Keratinocyte (primary cell): Measurements from ENCODE around the gene MRPL12. TPM values are rescaled to one million over a fixed set of nuclear protein-coding genes. Genes with fewer than 3 reads are reported as not detected.

Experiments
- DNase-seq: peaks from one replicate; pipeline ENCODE4 v3.0.0-alpha.2; 2011; ENCODE audit warnings: low read depth, missing footprints, low spot score
- FAIRE-seq: peaks from 2 replicates; lab custom pipeline; 2011; peaks lifted over from hg19 to GRCh38; lab: Jason Lieb, UNC
- H2AFZ ChIP-seq: 2 replicates; pipeline ENCODE4 v1.6.0; 2012; ENCODE audit warnings: low read length, control low read depth, inconsistent platforms; ENCODE audit not compliant: control insufficient read depth
- H3K27ac ChIP-seq: 2 replicates; pipeline ENCODE4 v1.5.1; 2011; ENCODE audit warnings: low read length; ENCODE audit not compliant: control insufficient read depth, insufficient read depth
- H3K27me3 ChIP-seq: 3 replicates; pipeline ENCODE4 v1.6.0; 2011; ENCODE audit warnings: low read length; ENCODE audit not compliant: control insufficient read depth, insufficient read depth; ENCODE audit errors: extremely low read depth
- H3K36me3 ChIP-seq, 2 experiments: 2 replicates in 1 of 2; 3 replicates in 1 of 2; pipeline ENCODE4 v1.5.1; 2011; ENCODE audit warnings: low read length in 2 of 2, mild to moderate bottlenecking in 1 of 2; ENCODE audit not compliant: control insufficient read depth in 2 of 2, insufficient read depth in 2 of 2; ENCODE audit errors: extremely low read depth in 1 of 2
- H3K4me1 ChIP-seq: 3 replicates; pipeline ENCODE4 v1.5.1; 2011; ENCODE audit warnings: low read length; ENCODE audit not compliant: control insufficient read depth, insufficient read depth; ENCODE audit errors: extremely low read depth
- H3K4me2 ChIP-seq: 3 replicates; pipeline ENCODE4 v1.6.0; 2011; ENCODE audit warnings: low read depth, low read length; ENCODE audit not compliant: control insufficient read depth, insufficient read depth; ENCODE audit errors: extremely low read depth
- H3K4me3 ChIP-seq, 3 experiments: fragments of 200-600 bp in 1 of 3; sonication (generic) in 1 of 3; 2 replicates in 2 of 3; 3 replicates in 1 of 3; pipeline ENCODE4 v1.5.1; 2011 to 2016; ENCODE audit warnings: low read length in 3 of 3, mild to moderate bottlenecking in 3 of 3, control low read depth in 2 of 3, inconsistent platforms in 1 of 3, low read depth in 1 of 3, mixed read lengths in 1 of 3, mixed run types in 1 of 3, moderate library complexity in 1 of 3; ENCODE audit not compliant: control insufficient read depth in 2 of 3, insufficient read depth in 2 of 3; ENCODE audit errors: extremely low read depth in 1 of 3
- H3K79me2 ChIP-seq: 2 replicates; pipeline ENCODE4 v1.6.0; 2012; ENCODE audit warnings: low read length; ENCODE audit not compliant: control insufficient read depth, insufficient read depth
- H3K9ac ChIP-seq: 3 replicates; pipeline ENCODE4 v1.6.0; 2011; ENCODE audit warnings: low read length; ENCODE audit not compliant: control insufficient read depth, insufficient read depth; ENCODE audit errors: extremely low read depth
- H3K9me1 ChIP-seq: 3 replicates; pipeline ENCODE4 v1.6.0; 2011; ENCODE audit warnings: low read length; ENCODE audit not compliant: control insufficient read depth, insufficient read depth; ENCODE audit errors: extremely low read depth
- H3K9me3 ChIP-seq: 2 replicates; pipeline ENCODE4 v1.5.1; 2012; ENCODE audit warnings: low read depth, low read length; ENCODE audit not compliant: control insufficient read depth
- H4K20me1 ChIP-seq: 3 replicates; pipeline ENCODE4 v1.6.0; 2011; ENCODE audit warnings: low read length; ENCODE audit not compliant: control insufficient read depth, insufficient read depth; ENCODE audit errors: extremely low read depth
- EZH2 ChIP-seq: IDR thresholded peaks from one replicate; pipeline ENCODE4 v1.6.1; 2012; ENCODE audit warnings: inconsistent platforms, mild to moderate bottlenecking, low read length, moderate library complexity
- dilution Hi-C: fragments of 300-500 bp; cut with MboI; formaldehyde crosslinking; loops from one replicate; pipeline ENCODE4 v1.7.0; 2020; ENCODE audit warnings: low sequenced_read_pairs; ENCODE audit not compliant: extremely low pct_ligation_motif_present
- polyA plus RNA-seq, 5 experiments: library from polyadenylated mRNA; depleted of rRNA in 3 of 5; stranded (reverse) in 3 of 5; stranded (forward) in 1 of 5; unstranded in 1 of 5; fragments of >200 nt; gene quantifications; 1 replicate in 1 of 5; 2 replicates in 3 of 5; 3 replicates in 1 of 5; pipeline versions ENCODE4 v1.2.1 to v1.2.3, GENCODE V29; 2011 to 2012; ENCODE audit warnings: missing spikeins in 2 of 5, low read depth in 1 of 5, low replicate concordance in 1 of 5
- TF ChIP-seq, protein P1 (sequence below), 3 experiments: IDR thresholded peaks in 1 of 3; conservative IDR thresholded peaks in 1 of 3; optimal IDR thresholded peaks in 1 of 3; 2 replicates in 2 of 3; 3 replicates in 1 of 3; pipeline versions ENCODE3 to v1.5.1; 2011; ENCODE audit warnings: low read length in 3 of 3, mild to moderate bottlenecking in 3 of 3, moderate library complexity in 2 of 3, control low read depth in 1 of 3, inconsistent platforms in 1 of 3; ENCODE audit not compliant: insufficient read depth in 2 of 3; ENCODE audit errors: extremely low read depth in 1 of 3

MRPL12 gene
- polyA plus RNA-seq, 1 donor (not counting 4 experiments of a cell fraction or from before 2014, with no cell fraction given): 78.5 TPM

- Histone ChIP-seq H3K4me1 (peaks cover 12% of the 10 kb centered on the region), H3K9me3 (no peaks in the 10 kb centered on the region), H3K36me3 (peaks cover 65 to 79% of the 10 kb centered on the region in 2 experiments), H3K9me1 (no peaks in the 10 kb centered on the region), H3K79me2 (peaks cover 73% of the 10 kb centered on the region), H3K4me2 (no peak overlapping the region), H3K27ac (no peak overlapping the region), H3K9ac (no peak overlapping the region), H3K4me3 (no peak overlapping the region), H2AFZ (no peak overlapping the region), H4K20me1 (peaks cover 21% of the 10 kb centered on the region), H3K27me3 (no peaks in the 10 kb centered on the region)
- no peak for FAIRE-seq
- dilution Hi-C loops: no loop called here
- TF ChIP-seq, protein P1, sequence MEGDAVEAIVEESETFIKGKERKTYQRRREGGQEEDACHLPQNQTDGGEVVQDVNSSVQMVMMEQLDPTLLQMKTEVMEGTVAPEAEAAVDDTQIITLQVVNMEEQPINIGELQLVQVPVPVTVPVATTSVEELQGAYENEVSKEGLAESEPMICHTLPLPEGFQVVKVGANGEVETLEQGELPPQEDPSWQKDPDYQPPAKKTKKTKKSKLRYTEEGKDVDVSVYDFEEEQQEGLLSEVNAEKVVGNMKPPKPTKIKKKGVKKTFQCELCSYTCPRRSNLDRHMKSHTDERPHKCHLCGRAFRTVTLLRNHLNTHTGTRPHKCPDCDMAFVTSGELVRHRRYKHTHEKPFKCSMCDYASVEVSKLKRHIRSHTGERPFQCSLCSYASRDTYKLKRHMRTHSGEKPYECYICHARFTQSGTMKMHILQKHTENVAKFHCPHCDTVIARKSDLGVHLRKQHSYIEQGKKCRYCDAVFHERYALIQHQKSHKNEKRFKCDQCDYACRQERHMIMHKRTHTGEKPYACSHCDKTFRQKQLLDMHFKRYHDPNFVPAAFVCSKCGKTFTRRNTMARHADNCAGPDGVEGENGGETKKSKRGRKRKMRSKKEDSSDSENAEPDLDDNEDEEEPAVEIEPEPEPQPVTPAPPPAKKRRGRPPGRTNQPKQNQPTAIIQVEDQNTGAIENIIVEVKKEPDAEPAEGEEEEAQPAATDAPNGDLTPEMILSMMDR (optimal IDR thresholded peaks at IDR 0.05 in 1 of 3, IDR thresholded peaks at IDR 0.05 in 1 of 3, conservative IDR thresholded peaks at IDR 0.05 in 1 of 3; ENCODE audit: extremely low read depth in 1 of 3, insufficient read depth in 2 of 3, low read length in 3 of 3): no peak
- TF ChIP-seq EZH2: no peak
- no peak for DNase-seq
Measured at GRCh38 chr17:81690549-81690948, 12.6 kb upstream of the MRPL12 start.

DNA sequence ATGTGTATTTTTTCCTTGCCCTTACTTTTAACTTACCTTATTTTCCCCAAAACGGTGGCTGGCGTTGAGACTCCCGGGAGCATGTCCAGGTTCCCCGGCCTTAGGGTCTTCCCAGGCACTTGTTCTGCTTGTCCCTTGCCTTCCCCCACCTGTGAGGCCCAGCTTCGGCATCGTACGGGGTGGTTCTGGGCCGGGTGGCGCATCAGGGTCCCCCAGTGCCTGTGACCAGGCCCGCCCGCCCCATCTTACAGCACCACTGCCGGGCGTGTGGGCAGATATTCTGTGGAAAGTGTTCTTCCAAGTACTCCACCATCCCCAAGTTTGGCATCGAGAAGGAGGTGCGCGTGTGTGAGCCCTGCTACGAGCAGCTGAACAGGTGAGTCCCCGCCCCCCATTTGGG lies 12.0 kb upstream of the MRPL12 start:
- FAIRE-seq (no peak), DNase-seq (no peak)
- Histone ChIP-seq H3K4me1 (peaks cover 9% of the 10 kb centered on the region), H3K27me3 (no peaks in the 10 kb centered on the region), H3K79me2 (peaks cover 72% of the 10 kb centered on the region), H3K4me3 (no peak overlapping the region), H3K36me3 (peaks cover 63 to 78% of the 10 kb centered on the region in 2 experiments), H3K4me2 (no peak overlapping the region), H3K9ac (no peak overlapping the region), H2AFZ (no peak overlapping the region), H3K27ac (no peak overlapping the region), H3K9me3 (no peaks in the 10 kb centered on the region), H4K20me1 (peaks cover 14% of the 10 kb centered on the region), H3K9me1 (no peaks in the 10 kb centered on the region)
- TF ChIP-seq EZH2: no peak
- TF ChIP-seq, protein P1 (optimal IDR thresholded peaks at IDR 0.05 in 1 of 3, IDR thresholded peaks at IDR 0.05 in 1 of 3, conservative IDR thresholded peaks at IDR 0.05 in 1 of 3; ENCODE audit: extremely low read depth in 1 of 3, insufficient read depth in 2 of 3, low read length in 3 of 3): no peak
- dilution Hi-C loops: no loop called here
